ENCODE measurements around the gene HAPSTR1. TPM values are rescaled to one million over a fixed set of nuclear protein-coding genes. Genes with fewer than 3 reads are reported as not detected.

The HAPSTR1 gene
- polyA plus RNA-seq, 1 donor (not counting 4 experiments of a cell fraction or from before 2014, with no cell fraction given): 46.5 TPM

DNA sequence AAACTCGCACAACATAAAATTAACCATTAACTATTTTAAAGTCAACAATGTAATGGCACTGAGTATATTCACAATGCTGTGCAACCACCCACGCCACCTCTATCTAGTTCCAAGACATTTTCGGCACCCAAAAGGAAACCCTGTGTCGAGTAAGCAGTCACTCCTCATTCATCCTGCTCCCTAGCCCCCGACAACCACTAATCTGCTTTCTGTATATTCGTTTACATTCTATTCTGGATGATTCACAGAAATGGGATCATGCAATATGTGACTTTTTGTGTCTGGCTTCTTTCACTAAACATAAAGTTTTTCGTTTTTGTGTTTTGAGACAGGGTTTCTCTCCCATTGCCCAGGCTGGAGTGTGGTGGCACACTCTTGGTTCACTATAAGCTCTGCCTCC, 42.2 kb upstream of the HAPSTR1 start:
- H3K4me1 ChIP-seq (ENCODE audit: control insufficient read depth, extremely low read depth, insufficient read depth, low read length): peaks cover 18% of the 10 kb centered on the region
- H3K4me3 ChIP-seq (ENCODE audit: control insufficient read depth in 2 of 3, extremely low read depth in 1 of 3, insufficient read depth in 2 of 3, low read depth in 1 of 3, low read length in 3 of 3): no peak overlapping the region
- no peak overlapping the region for H3K4me2 ChIP-seq (ENCODE audit: control insufficient read depth, extremely low read depth, insufficient read depth, low read depth, low read length)
- H4K20me1 ChIP-seq (ENCODE audit: control insufficient read depth, extremely low read depth, insufficient read depth, low read length): no peaks in the 10 kb centered on the region
- H3K9ac ChIP-seq (ENCODE audit: control insufficient read depth, extremely low read depth, insufficient read depth, low read length): no peak overlapping the region
- H2AFZ ChIP-seq (ENCODE audit: control insufficient read depth, low read length): no peak overlapping the region
- no peaks in the 10 kb centered on the region for H3K79me2 ChIP-seq (ENCODE audit: control insufficient read depth, insufficient read depth, low read length)
- H3K9me1 ChIP-seq (ENCODE audit: control insufficient read depth, extremely low read depth, insufficient read depth, low read length): no peaks in the 10 kb centered on the region
- H3K9me3 ChIP-seq (ENCODE audit: control insufficient read depth, low read depth, low read length): no peaks in the 10 kb centered on the region
- H3K27me3 ChIP-seq (ENCODE audit: control insufficient read depth, extremely low read depth, insufficient read depth, low read length): no peaks in the 10 kb centered on the region
- no peaks in the 10 kb centered on the region for H3K36me3 ChIP-seq (ENCODE audit: control insufficient read depth in 2 of 2, extremely low read depth in 1 of 2, insufficient read depth in 2 of 2, low read length in 2 of 2)
- DNase-seq (ENCODE audit: low read depth, low spot score) (no peak), FAIRE-seq (no peak)
- H3K27ac ChIP-seq (ENCODE audit: control insufficient read depth, insufficient read depth, low read length): no peak overlapping the region
- no peak for TF ChIP-seq EZH2 (IDR thresholded peaks at IDR 0.05; ENCODE audit: low read length)
- TF ChIP-seq, protein P1, sequence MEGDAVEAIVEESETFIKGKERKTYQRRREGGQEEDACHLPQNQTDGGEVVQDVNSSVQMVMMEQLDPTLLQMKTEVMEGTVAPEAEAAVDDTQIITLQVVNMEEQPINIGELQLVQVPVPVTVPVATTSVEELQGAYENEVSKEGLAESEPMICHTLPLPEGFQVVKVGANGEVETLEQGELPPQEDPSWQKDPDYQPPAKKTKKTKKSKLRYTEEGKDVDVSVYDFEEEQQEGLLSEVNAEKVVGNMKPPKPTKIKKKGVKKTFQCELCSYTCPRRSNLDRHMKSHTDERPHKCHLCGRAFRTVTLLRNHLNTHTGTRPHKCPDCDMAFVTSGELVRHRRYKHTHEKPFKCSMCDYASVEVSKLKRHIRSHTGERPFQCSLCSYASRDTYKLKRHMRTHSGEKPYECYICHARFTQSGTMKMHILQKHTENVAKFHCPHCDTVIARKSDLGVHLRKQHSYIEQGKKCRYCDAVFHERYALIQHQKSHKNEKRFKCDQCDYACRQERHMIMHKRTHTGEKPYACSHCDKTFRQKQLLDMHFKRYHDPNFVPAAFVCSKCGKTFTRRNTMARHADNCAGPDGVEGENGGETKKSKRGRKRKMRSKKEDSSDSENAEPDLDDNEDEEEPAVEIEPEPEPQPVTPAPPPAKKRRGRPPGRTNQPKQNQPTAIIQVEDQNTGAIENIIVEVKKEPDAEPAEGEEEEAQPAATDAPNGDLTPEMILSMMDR (optimal IDR thresholded peaks at IDR 0.05 in 1 of 3, IDR thresholded peaks at IDR 0.05 in 1 of 3, conservative IDR thresholded peaks at IDR 0.05 in 1 of 3; ENCODE audit: extremely low read depth in 1 of 3, insufficient read depth in 2 of 3, low read length in 3 of 3): no peak
- dilution Hi-C loops (cut with MboI; ENCODE audit: extremely low pct_ligation_motif_present, low sequenced_read_pairs): no loop called here

DNA sequence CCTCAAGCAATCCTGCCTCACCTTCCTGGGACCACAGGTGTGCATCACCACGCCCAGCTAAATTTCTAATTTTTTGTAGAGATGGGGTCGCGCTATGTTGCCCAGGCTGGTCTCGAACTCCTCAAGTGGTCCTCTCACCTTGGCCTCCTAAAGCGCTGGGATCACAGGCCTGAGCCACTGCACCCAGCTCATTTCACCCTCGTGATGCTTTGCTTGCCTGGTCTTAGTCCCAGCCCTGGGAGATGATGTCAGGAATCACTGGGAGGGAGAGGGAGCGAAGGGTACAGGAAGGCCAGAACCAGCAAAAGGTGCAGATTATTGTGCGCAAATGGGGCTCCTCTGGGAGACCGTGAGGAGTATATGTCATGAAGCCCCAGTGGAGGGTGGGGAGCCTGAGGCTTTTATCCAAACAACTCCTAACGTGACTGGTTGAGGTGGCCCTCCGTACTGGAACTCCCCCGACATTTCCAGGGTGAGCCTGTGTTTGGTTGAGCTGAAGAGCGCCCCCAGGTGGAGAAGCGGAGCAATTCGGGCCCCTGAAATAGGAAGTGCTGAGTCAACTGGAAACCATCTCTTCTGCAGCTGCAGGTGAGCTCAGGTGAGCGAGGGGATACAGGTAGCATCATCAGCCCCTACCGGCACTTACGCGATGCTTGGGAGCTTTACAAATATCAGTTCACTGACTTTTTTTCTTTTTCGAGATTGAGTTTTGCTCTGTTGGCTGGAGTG, 41.2 kb upstream of the HAPSTR1 start:
- Histone ChIP-seq H3K9ac (ENCODE audit: control insufficient read depth, extremely low read depth, insufficient read depth, low read length) (no peak overlapping the region), H3K4me2 (ENCODE audit: control insufficient read depth, extremely low read depth, insufficient read depth, low read depth, low read length) (no peak overlapping the region)
- no peak for FAIRE-seq

More for the DNA sequence above, 41.2 kb upstream of the HAPSTR1 start:
- Histone ChIP-seq H3K4me3 (ENCODE audit: control insufficient read depth in 2 of 3, extremely low read depth in 1 of 3, insufficient read depth in 2 of 3, low read depth in 1 of 3, low read length in 3 of 3) (no peak overlapping the region), H3K79me2 (ENCODE audit: control insufficient read depth, insufficient read depth, low read length) (no peaks in the 10 kb centered on the region), H4K20me1 (ENCODE audit: control insufficient read depth, extremely low read depth, insufficient read depth, low read length) (no peaks in the 10 kb centered on the region), H3K27me3 (ENCODE audit: control insufficient read depth, extremely low read depth, insufficient read depth, low read length) (no peaks in the 10 kb centered on the region), H3K36me3 (ENCODE audit: control insufficient read depth in 2 of 2, extremely low read depth in 1 of 2, insufficient read depth in 2 of 2, low read length in 2 of 2) (no peaks in the 10 kb centered on the region), H3K9me3 (ENCODE audit: control insufficient read depth, low read depth, low read length) (no peaks in the 10 kb centered on the region), H3K9me1 (ENCODE audit: control insufficient read depth, extremely low read depth, insufficient read depth, low read length) (no peaks in the 10 kb centered on the region), H2AFZ (ENCODE audit: control insufficient read depth, low read length) (no peak overlapping the region), H3K4me1 (ENCODE audit: control insufficient read depth, extremely low read depth, insufficient read depth, low read length) (peaks cover 27% of the 10 kb centered on the region), H3K27ac (ENCODE audit: control insufficient read depth, insufficient read depth, low read length) (no peak overlapping the region)
- dilution Hi-C loops (cut with MboI; ENCODE audit: extremely low pct_ligation_motif_present, low sequenced_read_pairs): no loop called here
- TF ChIP-seq EZH2 (IDR thresholded peaks at IDR 0.05; ENCODE audit: low read length): no peak
- TF ChIP-seq, protein P1 (optimal IDR thresholded peaks at IDR 0.05 in 1 of 3, IDR thresholded peaks at IDR 0.05 in 1 of 3, conservative IDR thresholded peaks at IDR 0.05 in 1 of 3; ENCODE audit: extremely low read depth in 1 of 3, insufficient read depth in 2 of 3, low read length in 3 of 3): peak; percentile 62 to 63 (median 62)
- no peak for DNase-seq (ENCODE audit: low read depth, low spot score)
